Parathyroid adenoma (tissue), 2 donors: ENCODE data around the gene RNF149.

ENCODE experiments used
- H2AFZ ChIP-seq: fragments of 300-600 bp; sonication (generic); one replicate; pipeline ENCODE4 v1.7.0; 2017; ENCODE audit warnings: antibody characterized with exemption, mild to moderate bottlenecking
- H3K27ac ChIP-seq: fragments of 300-600 bp; sonication (generic); one replicate; pipeline ENCODE4 v1.7.0; 2017
- H3K27me3 ChIP-seq: fragments of 300-600 bp; sonication (generic); one replicate; pipeline ENCODE4 v1.7.0; 2017; ENCODE audit warnings: low read length; ENCODE audit not compliant: control insufficient read depth, insufficient read depth
- H3K36me3 ChIP-seq: fragments of 300-600 bp; sonication (generic); one replicate; pipeline ENCODE4 v1.7.0; 2017; ENCODE audit warnings: low read length; ENCODE audit not compliant: control insufficient read depth, insufficient read depth
- H3K4me1 ChIP-seq: fragments of 300-600 bp; sonication (generic); one replicate; pipeline ENCODE4 v1.7.0; 2017; ENCODE audit warnings: control low read depth
- H3K4me2 ChIP-seq: fragments of 300-600 bp; sonication (generic); one replicate; pipeline ENCODE4 v1.7.0; 2017; ENCODE audit warnings: low read length
- H3K4me3 ChIP-seq: fragments of 300-600 bp; sonication (generic); one replicate; pipeline ENCODE4 v1.7.0; 2017; ENCODE audit warnings: low read depth, low read length
- H3K79me2 ChIP-seq: fragments of 300-600 bp; sonication (generic); one replicate; pipeline ENCODE4 v1.7.0; 2017; ENCODE audit warnings: control low read depth
- H3K9ac ChIP-seq: fragments of 300-600 bp; sonication (generic); one replicate; pipeline ENCODE4 v1.7.0; 2017; ENCODE audit warnings: mild to moderate bottlenecking
- H3K9me3 ChIP-seq: fragments of 300-600 bp; sonication (generic); one replicate; pipeline ENCODE4 v1.7.0; 2017; ENCODE audit warnings: low read length; ENCODE audit not compliant: control insufficient read depth
- CTCF ChIP-seq: fragments of 300-600 bp; sonication (generic); IDR thresholded peaks from one replicate; pipeline ENCODE4 v1.7.0; 2017; ENCODE audit warnings: antibody characterized with exemption, mild to moderate bottlenecking
- donor health status: primary hyperparathyroidism.

The RNF149 gene

GRCh38 chr2:101295895-101296294 is 12.6 kb downstream of the RNF149 start:
- Histone ChIP-seq H3K27ac (no peak overlapping the region), H3K36me3 (no peaks in the 10 kb centered on the region), H2AFZ (no peak overlapping the region), H3K4me2 (no peak overlapping the region), H3K4me3 (no peak overlapping the region), H3K9ac (no peak overlapping the region), H3K79me2 (peaks cover 11% of the 10 kb centered on the region), H3K4me1 (peaks cover 5% of the 10 kb centered on the region), H3K27me3 (no peaks in the 10 kb centered on the region), H3K9me3 (no peaks in the 10 kb centered on the region)
- TF ChIP-seq CTCF = no peak

GRCh38 chr2:101294861-101295260 is 13.6 kb downstream of the RNF149 start:
- Histone ChIP-seq H2AFZ (no peak overlapping the region), H3K9me3 (no peaks in the 10 kb centered on the region), H3K36me3 (no peaks in the 10 kb centered on the region), H3K4me2 (no peak overlapping the region), H3K4me3 (no peak overlapping the region), H3K4me1 (peaks cover 5% of the 10 kb centered on the region), H3K79me2 (peaks cover 9% of the 10 kb centered on the region), H3K9ac (no peak overlapping the region), H3K27me3 (no peaks in the 10 kb centered on the region), H3K27ac (no peak overlapping the region)
- TF ChIP-seq CTCF = no peak

GRCh38 chr2:101293544-101293943 is 15.0 kb downstream of the RNF149 start:
- peaks cover 5% of the 10 kb centered on the region for H3K4me1 ChIP-seq
- H3K36me3 ChIP-seq = no peaks in the 10 kb centered on the region
- H2AFZ ChIP-seq = no peak overlapping the region
- no peak overlapping the region for H3K27ac ChIP-seq
- H3K79me2 ChIP-seq = peaks cover 9% of the 10 kb centered on the region
- H3K9me3 ChIP-seq = no peaks in the 10 kb centered on the region
- H3K9ac ChIP-seq = no peak overlapping the region
- H3K4me3 ChIP-seq = no peak overlapping the region
- no peaks in the 10 kb centered on the region for H3K27me3 ChIP-seq
- no peak for TF ChIP-seq CTCF
- no peak overlapping the region for H3K4me2 ChIP-seq

GRCh38 chr2:101291973-101292372 is 16.5 kb downstream of the RNF149 start:
- H3K36me3 ChIP-seq = no peaks in the 10 kb centered on the region
- TF ChIP-seq CTCF = no peak
- H2AFZ ChIP-seq = no peak overlapping the region

GRCh38 chr2:101290711-101291110 is 17.8 kb downstream of the RNF149 start:
- H3K9me3 ChIP-seq = no peaks in the 10 kb centered on the region
- no peaks in the 10 kb centered on the region for H3K36me3 ChIP-seq
- H3K4me1 ChIP-seq = peaks cover 5% of the 10 kb centered on the region
- no peaks in the 10 kb centered on the region for H3K27me3 ChIP-seq
- H2AFZ ChIP-seq = no peak overlapping the region
- TF ChIP-seq CTCF = no peak
- no peak overlapping the region for H3K4me3 ChIP-seq
- H3K9ac ChIP-seq = no peak overlapping the region
- no peaks in the 10 kb centered on the region for H3K79me2 ChIP-seq
- no peak overlapping the region for H3K27ac ChIP-seq
- no peak overlapping the region for H3K4me2 ChIP-seq

More at GRCh38 chr2:101291973-101292372, 16.5 kb downstream of the RNF149 start:
- Histone ChIP-seq H3K27ac (no peak overlapping the region), H3K4me1 (peaks cover 5% of the 10 kb centered on the region), H3K4me3 (no peak overlapping the region), H3K9me3 (no peaks in the 10 kb centered on the region), H3K4me2 (no peak overlapping the region), H3K9ac (no peak overlapping the region), H3K27me3 (no peaks in the 10 kb centered on the region), H3K79me2 (peaks cover 2% of the 10 kb centered on the region)
